GM12874 (cell line): ENCODE measurements around the gene CAMSAP1.

Experiments
- TF ChIP-seq, protein P1 (sequence below): IDR thresholded peaks from 2 replicates; pipeline ENCODE4 v1.5.1; 2011; ENCODE audit warnings: low read depth, mild to moderate bottlenecking, control low read depth, low read length, moderate library complexity; ENCODE audit not compliant: insufficient read depth

The CAMSAP1 gene

DNA sequence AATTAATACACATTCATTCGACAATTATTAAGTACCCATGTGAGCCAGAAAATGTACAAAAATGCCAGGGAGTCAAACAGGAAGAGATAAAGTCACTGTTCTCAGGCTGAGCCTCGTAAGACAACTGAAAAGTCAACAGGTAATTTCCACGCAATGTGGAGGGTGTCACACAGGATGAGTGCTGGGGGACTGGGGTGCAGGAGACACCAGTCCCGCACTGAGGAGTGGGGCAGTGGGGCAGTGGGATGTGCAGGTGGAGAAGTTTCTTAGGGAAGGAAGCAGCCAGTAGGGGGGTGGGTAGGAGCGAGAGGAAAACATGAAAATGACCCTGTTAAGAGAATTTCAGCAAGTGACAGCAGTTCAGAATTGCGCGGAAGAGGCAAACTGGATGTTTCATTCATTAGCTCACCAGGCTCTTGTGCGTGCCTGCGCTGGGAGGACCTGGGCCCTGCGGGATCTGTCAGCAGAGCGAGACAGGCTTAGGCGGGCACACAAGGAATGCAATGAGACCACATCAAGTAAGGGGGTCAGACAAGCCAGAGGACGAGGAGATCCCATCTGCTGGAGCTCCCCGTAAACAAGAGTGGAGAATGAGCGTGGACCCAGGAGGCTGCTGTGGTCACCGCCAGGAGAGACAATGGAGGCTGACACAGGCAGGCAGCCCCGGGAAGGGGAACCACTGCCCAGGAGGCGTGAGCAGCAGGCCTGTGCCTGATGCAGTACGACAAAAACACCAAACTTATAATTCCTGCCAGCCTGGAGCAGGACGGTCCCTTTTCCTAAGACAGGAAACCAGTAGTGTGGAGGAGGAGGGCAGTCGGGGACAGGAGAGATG lies 21.0 kb downstream of the CAMSAP1 start:
- TF ChIP-seq, protein P1, sequence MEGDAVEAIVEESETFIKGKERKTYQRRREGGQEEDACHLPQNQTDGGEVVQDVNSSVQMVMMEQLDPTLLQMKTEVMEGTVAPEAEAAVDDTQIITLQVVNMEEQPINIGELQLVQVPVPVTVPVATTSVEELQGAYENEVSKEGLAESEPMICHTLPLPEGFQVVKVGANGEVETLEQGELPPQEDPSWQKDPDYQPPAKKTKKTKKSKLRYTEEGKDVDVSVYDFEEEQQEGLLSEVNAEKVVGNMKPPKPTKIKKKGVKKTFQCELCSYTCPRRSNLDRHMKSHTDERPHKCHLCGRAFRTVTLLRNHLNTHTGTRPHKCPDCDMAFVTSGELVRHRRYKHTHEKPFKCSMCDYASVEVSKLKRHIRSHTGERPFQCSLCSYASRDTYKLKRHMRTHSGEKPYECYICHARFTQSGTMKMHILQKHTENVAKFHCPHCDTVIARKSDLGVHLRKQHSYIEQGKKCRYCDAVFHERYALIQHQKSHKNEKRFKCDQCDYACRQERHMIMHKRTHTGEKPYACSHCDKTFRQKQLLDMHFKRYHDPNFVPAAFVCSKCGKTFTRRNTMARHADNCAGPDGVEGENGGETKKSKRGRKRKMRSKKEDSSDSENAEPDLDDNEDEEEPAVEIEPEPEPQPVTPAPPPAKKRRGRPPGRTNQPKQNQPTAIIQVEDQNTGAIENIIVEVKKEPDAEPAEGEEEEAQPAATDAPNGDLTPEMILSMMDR, result no peak

- TF ChIP-seq, protein P1, result no peak
These were observed 22.1 kb downstream of the CAMSAP1 start for GRCh38 chr9:135885100-135885853.

GRCh38 chr9:135884328-135885035 lies 22.9 kb downstream of the CAMSAP1 start:
- TF ChIP-seq, protein P1, result no peak

DNA sequence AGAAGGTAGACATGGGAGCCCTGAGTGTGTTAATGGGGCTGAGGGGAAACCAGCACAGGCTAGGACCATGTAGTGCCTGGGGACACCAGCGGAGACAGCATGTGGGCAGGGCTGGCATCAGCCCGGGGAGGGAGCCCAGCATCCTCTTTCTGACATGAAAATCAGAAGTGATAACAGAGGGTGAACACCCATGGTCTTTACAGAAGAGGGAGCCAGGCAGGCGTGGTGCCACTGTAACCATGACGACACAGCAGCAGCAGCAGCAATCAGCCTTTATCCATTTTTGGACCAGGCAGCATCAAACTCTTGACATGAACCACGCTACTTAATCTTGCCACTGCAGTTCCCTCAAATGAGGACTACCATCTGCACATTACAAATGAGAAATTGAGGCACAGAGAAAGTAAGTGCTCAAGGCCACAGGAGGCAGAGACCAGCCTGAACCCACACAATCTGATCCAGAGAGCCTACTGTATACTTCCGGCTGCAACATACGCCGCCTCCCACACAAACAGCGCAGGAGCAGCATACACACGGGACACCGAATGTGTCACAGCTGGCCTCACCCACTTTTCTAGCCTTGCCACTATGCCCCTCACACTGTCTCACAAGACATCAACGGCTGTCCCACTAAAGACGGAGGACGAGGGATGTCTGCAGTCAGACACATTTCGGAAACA lies 23.8 kb downstream of the CAMSAP1 start:
- TF ChIP-seq, protein P1, result no peak

- TF ChIP-seq, protein P1, result no peak
These were observed 25.3 kb downstream of the CAMSAP1 start for GRCh38 chr9:135882011-135882410.

GRCh38 chr9:135880438-135880837 lies 26.9 kb downstream of the CAMSAP1 start:
- TF ChIP-seq, protein P1, result no peak

DNA sequence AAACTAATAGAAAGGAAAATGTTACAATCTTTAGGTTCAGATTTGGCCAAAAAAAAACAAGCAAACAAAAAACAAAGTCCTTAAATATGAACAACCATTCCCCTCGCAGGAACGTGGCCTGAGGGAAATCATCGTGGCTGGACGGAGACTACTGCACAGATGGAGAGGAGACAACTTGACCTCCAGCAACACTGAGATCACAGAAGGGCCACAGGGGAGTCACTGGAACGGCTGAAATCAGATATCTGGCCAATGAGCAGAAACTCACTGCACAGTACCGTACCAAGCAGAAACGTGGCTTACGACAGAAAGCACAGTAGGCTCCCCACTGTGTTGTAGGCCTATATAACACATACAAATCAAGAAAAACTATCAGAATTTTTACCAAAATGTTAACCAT lies 27.7 kb downstream of the CAMSAP1 start:
- TF ChIP-seq, protein P1, result no peak
